Endothelial cell of umbilical vein (primary cell): ENCODE measurements around the gene RGSL1.

ENCODE experiments used
- POLR2A ChIP-seq: IDR thresholded peaks from 2 replicates; pipeline ENCODE4 v1.6.1; 2012; ENCODE audit warnings: low read depth, mild to moderate bottlenecking, control low read depth, low read length
- POLR2AphosphoS5 ChIP-seq: IDR thresholded peaks from 2 replicates; pipeline ENCODE4 v1.6.1; 2012; ENCODE audit warnings: low read depth, mild to moderate bottlenecking, control low read depth, low read length, moderate library complexity; ENCODE audit not compliant: insufficient read depth

DNA sequence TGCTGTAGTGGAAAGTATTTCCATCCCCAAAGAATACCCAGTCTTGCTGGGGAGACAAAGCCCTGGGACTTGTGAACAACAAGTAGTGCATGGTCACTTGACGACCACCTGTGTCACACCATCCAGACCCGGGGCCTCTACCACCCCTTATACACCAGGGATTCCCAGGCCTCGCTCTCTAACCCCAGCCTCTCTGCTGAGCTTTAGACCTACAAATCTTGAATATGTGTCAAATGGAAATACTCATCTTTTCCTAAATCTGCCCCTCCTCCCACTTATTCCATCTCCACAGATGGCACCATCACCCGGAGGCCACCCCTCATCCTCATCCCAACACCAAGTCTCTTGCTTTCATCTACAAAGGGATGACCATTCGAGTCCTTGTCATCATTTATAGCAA, 140.0 kb downstream of the RGSL1 start:
- TF ChIP-seq POLR2A: no peak
- TF ChIP-seq POLR2AphosphoS5: no peak
